IMR-90 (cell line): ENCODE data around the gene KLHL40. TPM values are rescaled to one million over a fixed set of nuclear protein-coding genes. Genes with fewer than 3 reads are reported as not detected.

Experiments
- ATAC-seq: fragments of 200-7000 bp; cut with Tn5 transposase; 2 replicates; pipeline ENCODE4 v1.9.1; 2020; ENCODE audit warnings: low read depth, mild to moderate bottlenecking, moderate library complexity
- BruUV-seq: library from RNA; stranded (reverse); fragments of 400-500 nt; replicated peaks from 2 replicates; lab custom pipeline; 2021; lab: Mats Ljungman, UMichigan
- CTCF ChIA-PET: fragments of 300-600 bp; formaldehyde crosslinking; extraction: SDS; loops from one replicate; lab custom pipeline; 2021; ENCODE audit warnings: antibody characterized with exemption; lab: Yijun Ruan, JAX
- POLR2A ChIA-PET: fragments of 300-600 bp; sonication (Branson Sonifier 250); formaldehyde crosslinking; loops from one replicate; lab custom pipeline; 2022; ENCODE audit warnings: antibody characterized with exemption; ENCODE audit not compliant: unreplicated experiment; lab: Charles Lee
- DNase-seq: peaks from one replicate; pipeline ENCODE4 v3.0.0; 2013
- H2AFZ ChIP-seq: replicated peaks from 2 replicates; pipeline ENCODE3; 2013; ENCODE audit warnings: low read length, mild to moderate bottlenecking; ENCODE audit not compliant: poor library complexity
- H2AK5ac ChIP-seq: 2 replicates; pipeline ENCODE4 v1.6.1; 2013; ENCODE audit warnings: low read depth, low read length, inconsistent platforms
- H2AK9ac ChIP-seq: replicated peaks from 2 replicates; pipeline ENCODE3; 2013; ENCODE audit warnings: mild to moderate bottlenecking, low read depth, low read length, moderate library complexity; ENCODE audit not compliant: poor library complexity
- H2BK120ac ChIP-seq: 2 replicates; pipeline ENCODE4 v1.6.1; 2013; ENCODE audit warnings: low read depth, low read length, inconsistent platforms
- H2BK15ac ChIP-seq: 3 replicates; pipeline ENCODE4 v1.6.1; 2013; ENCODE audit warnings: low read depth, low read length, inconsistent platforms
- H2BK20ac ChIP-seq: 2 replicates; pipeline ENCODE4 v1.6.1; 2013; ENCODE audit warnings: low read depth, mild to moderate bottlenecking, inconsistent platforms, low read length, moderate library complexity
- H2BK5ac ChIP-seq: 2 replicates; pipeline ENCODE4 v1.6.1; 2013; ENCODE audit warnings: mild to moderate bottlenecking, low read depth, low read length, inconsistent platforms; ENCODE audit not compliant: poor library complexity, severe bottlenecking
- H3K14ac ChIP-seq: replicated peaks from 2 replicates; pipeline ENCODE4 v1.6.1; 2013; ENCODE audit warnings: low read depth, low read length, inconsistent platforms
- H3K18ac ChIP-seq: 2 replicates; pipeline ENCODE4 v1.6.1; 2013; ENCODE audit warnings: low read depth, low read length, control low read depth
- H3K23ac ChIP-seq: 2 replicates; pipeline ENCODE4 v1.6.1; 2013; ENCODE audit warnings: low read depth, low read length, inconsistent platforms
- H3K27ac ChIP-seq: 2 replicates; pipeline ENCODE4 v1.5.1; 2013; ENCODE audit warnings: mild to moderate bottlenecking, control low read depth, low read length; ENCODE audit not compliant: insufficient read depth
- H3K27me3 ChIP-seq: 2 replicates; pipeline ENCODE4 v1.6.1; 2013; ENCODE audit warnings: low read length; ENCODE audit not compliant: control insufficient read depth, insufficient read depth
- H3K36me3 ChIP-seq: 2 replicates; pipeline ENCODE4 v1.6.1; 2013; ENCODE audit warnings: low read length, mixed read lengths; ENCODE audit not compliant: control insufficient read depth, insufficient read depth
- H3K4ac ChIP-seq: 2 replicates; pipeline ENCODE4 v1.6.1; 2013; ENCODE audit warnings: low read depth, low read length, inconsistent platforms
- H3K4me1 ChIP-seq: 2 replicates; pipeline ENCODE4 v1.6.1; 2013; ENCODE audit warnings: low read length, mixed read lengths; ENCODE audit not compliant: control insufficient read depth, insufficient read depth
- H3K4me2 ChIP-seq: 2 replicates; pipeline ENCODE4 v1.6.1; 2013; ENCODE audit warnings: low read depth, mild to moderate bottlenecking, control low read depth, low read length, moderate library complexity
- H3K4me3 ChIP-seq: 2 replicates; pipeline ENCODE4 v1.5.1; 2013; ENCODE audit warnings: low read depth, mild to moderate bottlenecking, control low read depth, low read length, moderate library complexity; ENCODE audit not compliant: insufficient read depth
- H3K56ac ChIP-seq: 2 replicates; pipeline ENCODE4 v1.6.1; 2013; ENCODE audit warnings: low read length, inconsistent platforms; ENCODE audit not compliant: insufficient read depth; ENCODE audit errors: extremely low read depth
- H3K79me1 ChIP-seq, 2 experiments: 2 replicates each; pipeline ENCODE4 v1.6.1; 2013; ENCODE audit warnings: low read length in 2 of 2, inconsistent platforms in 1 of 2, low read depth in 1 of 2
- H3K9ac ChIP-seq: 2 replicates; pipeline ENCODE4 v1.6.1; 2013; ENCODE audit warnings: low read depth, low read length, control low read depth
- H3K9me1 ChIP-seq: 2 replicates; pipeline ENCODE4 v1.6.1; 2013; ENCODE audit warnings: low read length, inconsistent platforms; ENCODE audit not compliant: insufficient read depth
- H3K9me3 ChIP-seq: 2 replicates; pipeline ENCODE4 v1.6.1; 2013; ENCODE audit warnings: low read length; ENCODE audit not compliant: control insufficient read depth, insufficient read depth
- H4K20me1 ChIP-seq: 2 replicates; pipeline ENCODE4 v1.6.1; 2013; ENCODE audit warnings: low read length, inconsistent platforms; ENCODE audit not compliant: insufficient read depth
- H4K5ac ChIP-seq: 2 replicates; pipeline ENCODE4 v1.6.1; 2013; ENCODE audit warnings: mild to moderate bottlenecking, low read depth, low read length, control low read depth
- H4K8ac ChIP-seq, 2 experiments: 2 replicates each; pipeline ENCODE4 v1.6.1; 2013; ENCODE audit warnings: low read depth in 2 of 2, low read length in 2 of 2, control low read depth in 1 of 2, inconsistent platforms in 1 of 2
- H4K91ac ChIP-seq: 2 replicates; pipeline ENCODE4 v1.6.1; 2013; ENCODE audit warnings: low read depth, low read length, inconsistent platforms; ENCODE audit not compliant: insufficient read depth
- RFX5 ChIP-seq: IDR thresholded peaks from 2 replicates; pipeline ENCODE4 v1.8.0; 2012; ENCODE audit warnings: low read depth, mild to moderate bottlenecking, low read length, moderate library complexity
- WGBS, 2 experiments: methylation state at CpG; one replicate each; pipeline versions ENCODE4 v1.1.5 to v1.1.7; 2013; ENCODE audit warnings: missing lambda C conversion rate in 2 of 2; ENCODE audit not compliant: insufficient read length in 1 of 2; ENCODE audit errors: extremely low coverage in 2 of 2; 5-methylcytosine and 5-hydroxymethylcytosine counted together
- dilution Hi-C: fragments of 300-500 bp; cut with HindIII; formaldehyde crosslinking; loops from one replicate; pipeline ENCODE4 v1.14.3; 2018; ENCODE audit warnings: low sequenced_read_pairs; ENCODE audit not compliant: unreplicated experiment
- in situ Hi-C: fragments of 300-500 bp; cut with MboI; formaldehyde crosslinking; loops from 3 replicates; pipeline ENCODE4 v1.14.3; 2019; ENCODE audit warnings: low sequenced_read_pairs, inconsistent platforms, mixed read lengths
- intact Hi-C: fragments of 100-400 bp; cut with micrococcal nuclease; formaldehyde crosslinking; loops from 2 replicates; pipeline ENCODE4 v1.10.0; 2022
- polyA plus RNA-seq, 3 experiments: library from polyadenylated mRNA; depleted of rRNA; stranded (reverse); fragments of >200 nt; gene quantifications; 2 replicates each; pipeline ENCODE4 v1.2.3, GENCODE V29; 2012; ENCODE audit warnings: low replicate concordance in 1 of 3
- total RNA-seq: library from RNA; depleted of rRNA; stranded (reverse); fragments of >200 nt; gene quantifications from 2 replicates; pipeline ENCODE4 v1.2.3, GENCODE V29; 2012

The KLHL40 gene
- total and polyA plus RNA-seq, 2 of the 4 experiments (the other 2 are of a cell fraction), result not detected

DNA sequence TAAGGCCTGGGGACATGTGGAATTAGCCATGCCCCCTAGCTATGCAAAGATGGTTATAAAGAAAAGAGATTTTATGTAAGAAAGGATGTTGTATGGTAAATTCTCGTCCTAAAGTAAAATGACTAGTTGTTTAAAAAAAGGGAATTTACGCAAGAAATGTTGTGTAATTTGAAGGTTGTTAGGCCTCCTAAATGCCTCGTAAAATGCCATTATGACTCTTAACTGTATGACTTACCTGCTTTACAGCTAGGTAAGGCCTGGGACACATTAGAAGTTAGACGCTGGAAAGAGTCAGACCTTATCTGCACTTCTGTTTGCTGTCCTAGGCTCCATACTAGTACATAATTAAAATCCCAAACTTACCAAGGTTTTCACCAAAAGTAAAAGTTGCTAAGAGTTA is 34.8 kb downstream of the KLHL40 start:
- no peak overlapping the region for H3K4me2 ChIP-seq
- H2AFZ ChIP-seq, result no peak overlapping the region
- no peak overlapping the region for H4K8ac ChIP-seq
- H3K9me3 ChIP-seq, result no peaks in the 10 kb centered on the region
- WGBS, 2 experiments, result no CpG with 5 or more reads among the region's 4 CpGs
- no peak overlapping the region for H2AK9ac ChIP-seq
- DNase-seq, result no peak
- no peak overlapping the region for H4K91ac ChIP-seq
- no peak overlapping the region for H3K4me3 ChIP-seq
- peaks cover 19% of the 10 kb centered on the region for H3K27me3 ChIP-seq
- H3K79me1 ChIP-seq, result no peaks in the 10 kb centered on the region
- H4K20me1 ChIP-seq, result no peaks in the 10 kb centered on the region
- no peak overlapping the region for H3K9ac ChIP-seq
- in situ Hi-C loops, result no loop called here
- no peak overlapping the region for H3K56ac ChIP-seq
- dilution Hi-C loops, result no loop called here
- H3K14ac ChIP-seq, result no peak overlapping the region
- H3K18ac ChIP-seq, result no peak overlapping the region
- H2BK15ac ChIP-seq, result no peak overlapping the region
- H3K36me3 ChIP-seq, result no peaks in the 10 kb centered on the region
- no TSS peak for BruUV-seq
- CTCF ChIA-PET, result no interaction called here
- no peak overlapping the region for H4K5ac ChIP-seq
- H2BK5ac ChIP-seq, result no peak overlapping the region
- no peaks in the 10 kb centered on the region for H3K4me1 ChIP-seq
- H3K23ac ChIP-seq, result no peak overlapping the region
- H3K27ac ChIP-seq, result no peak overlapping the region
- no peak overlapping the region for H2BK20ac ChIP-seq
- intact Hi-C loops, result no loop called here
- no peak overlapping the region for H3K4ac ChIP-seq
- no peak overlapping the region for H2BK120ac ChIP-seq
- H3K9me1 ChIP-seq, result no peaks in the 10 kb centered on the region
- H2AK5ac ChIP-seq, result no peak overlapping the region
- ATAC-seq, result no peak
- POLR2A ChIA-PET, result no interaction called here
- no peak for TF ChIP-seq RFX5
